Esophagus mucosa (tissue), 1 donor: ENCODE results near the gene FAM217B. TPM values are rescaled to one million over a fixed set of nuclear protein-coding genes. Genes with fewer than 3 reads are reported as not detected.
"Not testable (repeated sequence)": the region's sequence is repeated elsewhere in the genome, so short reads cannot be mapped to it uniquely, and the experiment has no call there.

Experiments used
- ATAC-seq: fragments of 200-7000 bp; cut with Tn5 transposase; one replicate; pipeline ENCODE4 v1.9.1; 2020
- total RNA-seq: library from RNA; stranded (reverse); gene quantifications from one replicate; pipeline ENCODE4 v1.2.4, GENCODE V29; 2023
- donor health status: DM: yes; HTN: yes; CAD: no.

Gene FAM217B
- total RNA-seq, 1 donor from 2014 or later = 11.0 TPM

GRCh38 chr20:59939052-59939878, 924 bp upstream of the FAM217B start:
- peak; percentile 32 for ATAC-seq

DNA sequence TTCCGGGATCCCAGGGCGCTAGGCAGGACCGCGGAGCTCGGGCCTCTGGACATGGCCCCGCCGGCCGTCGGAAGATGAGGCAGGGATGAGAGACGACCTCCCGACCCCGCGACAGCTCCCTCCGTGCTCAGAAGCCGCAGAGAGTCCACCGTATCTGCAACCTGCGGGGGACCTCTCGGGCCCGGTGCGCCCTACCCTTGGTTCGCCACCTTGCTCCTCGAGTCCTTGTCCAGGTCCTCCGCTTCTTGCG, 385 bp upstream of the FAM217B start:
- no peak for ATAC-seq

GRCh38 chr20:59940956-59941294, 736 bp downstream of the FAM217B start:
- ATAC-seq = no peak

- ATAC-seq = no peak
Measured at GRCh38 chr20:59942245-59942644, 2.1 kb downstream of the FAM217B start.

DNA sequence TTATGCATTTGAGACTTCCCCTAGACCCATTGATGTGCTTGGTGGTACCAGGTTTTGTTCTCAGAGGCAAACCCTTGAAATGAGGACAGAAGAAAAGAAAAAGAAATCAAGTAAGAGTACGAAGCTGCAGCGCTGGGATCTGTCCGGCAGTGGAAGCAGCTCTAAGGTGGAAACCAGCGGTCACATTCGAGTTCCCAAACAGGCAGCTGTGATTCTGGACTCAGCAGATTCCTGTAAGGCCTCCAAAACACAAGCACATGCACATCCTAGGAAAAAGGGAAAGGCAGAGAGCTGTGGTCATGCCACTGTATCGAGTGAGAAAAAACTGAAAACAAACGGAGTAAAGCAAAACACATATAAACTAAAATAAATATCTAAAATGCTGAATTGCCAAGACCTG, 4.5 kb downstream of the FAM217B start:
- no peak for ATAC-seq

DNA sequence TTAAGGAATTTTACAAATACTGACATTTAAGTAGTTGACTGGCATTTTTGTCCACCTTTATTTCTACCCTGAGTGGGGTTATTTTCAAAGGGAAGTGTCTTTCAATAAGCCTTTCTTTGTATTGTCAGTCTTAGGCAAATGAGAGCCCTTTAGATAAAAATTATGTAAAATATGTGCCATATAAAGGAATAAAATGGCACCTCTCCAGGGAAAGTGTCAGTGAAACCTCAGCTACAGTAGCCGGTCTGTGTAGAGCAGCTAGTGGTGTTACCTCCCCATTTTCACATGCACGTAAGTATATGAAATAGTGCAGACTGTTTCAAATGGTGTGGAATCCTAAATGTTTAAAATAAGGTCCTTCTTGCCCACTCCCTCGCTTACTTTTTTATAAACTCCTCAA, 5.0 kb downstream of the FAM217B start:
- ATAC-seq = no peak

- ATAC-seq = no peak
Measured at GRCh38 chr20:59945731-59946130, 5.5 kb downstream of the FAM217B start.

DNA sequence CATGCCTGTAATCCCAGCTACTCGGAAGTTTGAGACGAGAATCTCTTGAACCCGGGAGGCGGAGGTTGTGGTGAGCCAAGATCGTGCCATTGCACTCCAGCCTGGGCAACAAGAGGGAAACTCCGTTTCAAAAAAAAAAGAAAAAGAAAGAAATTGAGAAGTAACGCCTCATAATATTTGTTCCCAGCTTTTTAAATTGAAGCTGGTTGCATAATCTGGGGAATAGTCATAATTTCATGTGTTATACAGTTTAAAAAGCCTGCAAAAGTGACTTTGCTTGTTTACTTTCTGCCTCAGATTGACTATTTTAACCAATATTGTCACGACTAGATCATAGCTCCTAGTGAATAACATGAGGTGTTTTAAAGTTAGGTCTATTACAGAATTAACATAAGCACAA, 7.2 kb downstream of the FAM217B start:
- ATAC-seq = no peak

GRCh38 chr20:59948212-59948611, 8.0 kb downstream of the FAM217B start:
- ATAC-seq = no peak

- ATAC-seq = peak; percentile 61
Measured at GRCh38 chr20:59948828-59949720, 8.9 kb downstream of the FAM217B start.

DNA sequence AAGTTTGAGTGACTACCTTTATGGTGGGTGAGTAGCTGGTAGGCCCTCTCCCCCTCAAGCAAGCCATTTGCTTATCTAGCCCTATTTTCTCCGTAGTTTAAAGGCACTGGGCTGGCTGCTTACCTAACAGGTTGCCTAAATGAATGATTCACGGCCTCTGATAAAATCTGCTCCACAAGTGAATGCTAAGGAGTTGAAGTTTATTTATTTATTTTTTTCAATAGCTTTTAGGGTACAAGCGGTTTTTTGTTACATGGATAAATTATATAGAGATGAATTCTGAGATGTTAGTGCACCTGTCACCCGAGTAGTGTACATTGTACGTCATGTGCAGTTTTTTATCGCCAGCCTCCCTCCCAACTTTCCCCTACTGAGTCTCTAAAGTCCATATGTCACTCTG, 9.7 kb downstream of the FAM217B start:
- no peak for ATAC-seq

- no peak for ATAC-seq
Measured at GRCh38 chr20:59954718-59955117, 14.5 kb downstream of the FAM217B start.

GRCh38 chr20:59955131-59955796, 15.1 kb downstream of the FAM217B start:
- ATAC-seq = peak; percentile 68

GRCh38 chr20:59957568-59957967, 17.4 kb downstream of the FAM217B start:
- not testable (repeated sequence) for ATAC-seq

DNA sequence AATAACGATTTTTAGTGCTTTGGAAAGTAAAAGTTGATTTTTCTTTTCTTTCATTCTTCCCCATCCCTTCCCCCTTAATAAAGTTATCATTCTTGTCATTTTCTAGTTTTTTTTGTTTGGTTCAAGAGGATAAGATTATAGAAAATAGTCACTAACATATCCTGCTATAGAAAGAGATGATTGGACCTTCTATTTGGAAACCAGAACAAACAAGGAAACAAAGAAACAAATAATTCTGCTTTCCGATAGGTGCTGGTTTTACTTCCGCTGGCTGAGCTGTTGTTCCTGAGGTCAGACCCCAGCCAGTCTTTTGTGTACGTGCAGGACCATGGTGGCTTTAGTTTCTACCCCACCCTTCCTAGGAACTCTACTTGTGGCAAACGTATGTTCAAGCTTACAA, 17.9 kb downstream of the FAM217B start, which contains the start of gene CDH26:
TSS of gene CDH26 (plus strand) at position 301 of the 400 bp plus-strand sequence. CDS start 304 bp downstream, outside the sequence.
- no peak for ATAC-seq

GRCh38 chr20:59958626-59959025, 18.4 kb downstream of the FAM217B start:
- ATAC-seq = no peak

DNA sequence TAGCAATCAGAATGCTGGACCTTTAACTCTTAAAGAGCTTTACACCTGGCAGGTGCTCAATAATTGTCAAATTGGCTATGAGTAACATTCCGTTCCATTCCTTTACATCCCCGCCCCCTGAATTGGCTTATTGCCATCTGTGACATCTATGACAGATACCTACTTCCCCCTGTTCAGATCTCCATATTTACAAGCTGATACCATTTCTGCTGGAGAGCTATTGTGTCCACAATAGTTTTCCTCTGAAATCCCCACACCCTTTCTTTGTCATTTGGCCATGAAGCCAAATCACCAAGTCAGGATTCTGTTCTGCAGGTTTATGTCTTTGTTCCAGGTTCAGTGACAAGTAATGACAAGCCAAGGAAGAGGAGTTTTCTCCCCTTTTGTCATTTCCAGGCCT, 21.2 kb downstream of the FAM217B start:
- ATAC-seq = peak; percentile 94

- peak; percentile 3 for ATAC-seq
Measured at GRCh38 chr20:59962155-59962554, 22.0 kb downstream of the FAM217B start.

- ATAC-seq = no peak
Measured at GRCh38 chr20:59966428-59966827, 26.2 kb downstream of the FAM217B start.

DNA sequence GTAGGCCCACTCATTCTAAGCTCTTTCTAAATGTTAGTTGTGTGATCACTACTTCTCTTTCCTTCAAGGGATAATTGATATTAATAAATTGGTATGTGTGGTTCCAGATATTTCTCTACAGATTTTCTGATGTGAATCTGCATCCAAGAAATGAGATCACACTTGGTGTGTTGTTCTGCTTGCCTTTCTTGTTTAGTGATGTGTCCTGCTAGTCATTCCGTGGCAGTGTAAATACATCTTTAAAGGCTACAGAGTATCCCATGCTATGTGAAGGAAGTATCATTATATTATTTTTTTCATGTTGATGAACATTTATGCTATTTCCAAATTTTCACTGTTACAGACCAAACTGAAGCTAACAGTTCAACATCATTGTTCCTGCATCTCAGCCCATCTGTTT, 31.2 kb downstream of the FAM217B start:
- ATAC-seq = peak; percentile 68

- peak; percentile 92 for ATAC-seq
Measured at GRCh38 chr20:59972037-59972801, 32.0 kb downstream of the FAM217B start.

- no peak for ATAC-seq
Measured at GRCh38 chr20:59976156-59976782, 36.1 kb downstream of the FAM217B start.
